PFSK-1 (cell line): ENCODE results near the gene METTL25.

Experiments used
- FOXP2 ChIP-seq: optimal IDR thresholded peaks from 2 replicates; pipeline ENCODE3; 2011; ENCODE audit warnings: borderline replicate concordance, control low read depth, inconsistent platforms; ENCODE audit not compliant: insufficient read depth; ENCODE audit errors: extremely low read length, extremely low read depth
- POLR2AphosphoS5 ChIP-seq: IDR thresholded peaks from 2 replicates; pipeline ENCODE4 v1.6.1; 2012; ENCODE audit warnings: low read depth, mild to moderate bottlenecking, control low read depth, low read length, moderate library complexity
- SIN3A ChIP-seq: IDR thresholded peaks from 2 replicates; pipeline ENCODE4 v1.6.1; 2012; ENCODE audit warnings: mild to moderate bottlenecking, low read length, moderate library complexity, borderline replicate concordance; ENCODE audit not compliant: insufficient read depth
- TAF1 ChIP-seq: IDR thresholded peaks from 2 replicates; pipeline ENCODE4 v1.6.1; 2012; ENCODE audit warnings: low read length, control low read depth, borderline replicate concordance; ENCODE audit not compliant: insufficient read depth
- TF ChIP-seq, protein P1 (sequence below), 2 experiments: IDR thresholded peaks; 2 replicates each; pipeline versions ENCODE4 v1.6.1 to v1.8.0; 2011 to 2012; ENCODE audit warnings: low read depth in 2 of 2, low read length in 2 of 2, control low read depth in 1 of 2, inconsistent platforms in 1 of 2, mild to moderate bottlenecking in 1 of 2, moderate library complexity in 1 of 2; ENCODE audit not compliant: insufficient read depth in 1 of 2

DNA sequence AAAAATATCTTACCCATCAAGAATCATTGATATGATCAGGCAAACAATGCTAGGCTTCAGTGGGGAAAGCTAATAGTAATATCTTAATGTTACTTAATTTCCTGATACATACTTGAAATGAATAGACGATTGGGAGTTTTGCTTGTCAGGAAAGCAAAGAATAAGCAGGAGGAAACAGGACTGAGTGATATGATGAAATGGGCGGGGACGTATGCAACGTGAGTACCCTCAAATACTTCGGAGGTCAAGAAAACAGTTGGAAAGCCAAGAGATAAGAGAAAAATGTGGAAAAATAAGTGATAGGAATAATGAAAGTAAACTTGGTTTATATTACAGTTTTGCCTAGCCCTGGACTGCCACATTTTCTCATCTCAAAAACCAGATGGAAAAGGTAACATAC, 49.2 kb downstream of the METTL25 start:
- TF ChIP-seq, protein P1, sequence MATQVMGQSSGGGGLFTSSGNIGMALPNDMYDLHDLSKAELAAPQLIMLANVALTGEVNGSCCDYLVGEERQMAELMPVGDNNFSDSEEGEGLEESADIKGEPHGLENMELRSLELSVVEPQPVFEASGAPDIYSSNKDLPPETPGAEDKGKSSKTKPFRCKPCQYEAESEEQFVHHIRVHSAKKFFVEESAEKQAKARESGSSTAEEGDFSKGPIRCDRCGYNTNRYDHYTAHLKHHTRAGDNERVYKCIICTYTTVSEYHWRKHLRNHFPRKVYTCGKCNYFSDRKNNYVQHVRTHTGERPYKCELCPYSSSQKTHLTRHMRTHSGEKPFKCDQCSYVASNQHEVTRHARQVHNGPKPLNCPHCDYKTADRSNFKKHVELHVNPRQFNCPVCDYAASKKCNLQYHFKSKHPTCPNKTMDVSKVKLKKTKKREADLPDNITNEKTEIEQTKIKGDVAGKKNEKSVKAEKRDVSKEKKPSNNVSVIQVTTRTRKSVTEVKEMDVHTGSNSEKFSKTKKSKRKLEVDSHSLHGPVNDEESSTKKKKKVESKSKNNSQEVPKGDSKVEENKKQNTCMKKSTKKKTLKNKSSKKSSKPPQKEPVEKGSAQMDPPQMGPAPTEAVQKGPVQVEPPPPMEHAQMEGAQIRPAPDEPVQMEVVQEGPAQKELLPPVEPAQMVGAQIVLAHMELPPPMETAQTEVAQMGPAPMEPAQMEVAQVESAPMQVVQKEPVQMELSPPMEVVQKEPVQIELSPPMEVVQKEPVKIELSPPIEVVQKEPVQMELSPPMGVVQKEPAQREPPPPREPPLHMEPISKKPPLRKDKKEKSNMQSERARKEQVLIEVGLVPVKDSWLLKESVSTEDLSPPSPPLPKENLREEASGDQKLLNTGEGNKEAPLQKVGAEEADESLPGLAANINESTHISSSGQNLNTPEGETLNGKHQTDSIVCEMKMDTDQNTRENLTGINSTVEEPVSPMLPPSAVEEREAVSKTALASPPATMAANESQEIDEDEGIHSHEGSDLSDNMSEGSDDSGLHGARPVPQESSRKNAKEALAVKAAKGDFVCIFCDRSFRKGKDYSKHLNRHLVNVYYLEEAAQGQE (IDR thresholded peaks at IDR 0.05; ENCODE audit: insufficient read depth in 1 of 2, low read depth in 2 of 2, low read length in 2 of 2), result no peak
- TF ChIP-seq POLR2AphosphoS5, result no peak
- TF ChIP-seq TAF1, result no peak
- TF ChIP-seq SIN3A, result no peak
- TF ChIP-seq FOXP2, result no peak
